Endothelial cell (in vitro differentiated cells): ENCODE results near the gene PPFIBP2. TPM values are rescaled to one million over a fixed set of nuclear protein-coding genes. Genes with fewer than 3 reads are reported as not detected.

Experiments
- DNase-seq: peaks from one replicate; pipeline ENCODE4 v3.0.0; 2021; ENCODE audit warnings: low spot score
- H3K27ac Mint-ChIP-seq: one replicate; pipeline ENCODE4 v1.8.0; 2021; ENCODE audit warnings: mixed read lengths, inconsistent platforms; ENCODE audit not compliant: unreplicated experiment
- H3K27me3 Mint-ChIP-seq: one replicate; pipeline ENCODE4 v1.8.0; 2021; ENCODE audit warnings: mild to moderate bottlenecking, moderate library complexity, mixed read lengths, inconsistent platforms; ENCODE audit not compliant: unreplicated experiment
- H3K36me3 Mint-ChIP-seq: one replicate; pipeline ENCODE4 v1.8.0; 2021; ENCODE audit warnings: mild to moderate bottlenecking, low read depth, mixed read lengths, inconsistent platforms; ENCODE audit not compliant: unreplicated experiment
- H3K4me1 Mint-ChIP-seq: one replicate; pipeline ENCODE4 v1.8.0; 2021; ENCODE audit warnings: mild to moderate bottlenecking, mixed read lengths, inconsistent platforms; ENCODE audit not compliant: unreplicated experiment
- H3K4me3 Mint-ChIP-seq: one replicate; pipeline ENCODE4 v1.8.0; 2021; ENCODE audit warnings: mild to moderate bottlenecking, mixed read lengths, inconsistent platforms; ENCODE audit not compliant: unreplicated experiment
- H3K9me3 Mint-ChIP-seq: one replicate; pipeline ENCODE4 v1.8.0; 2021; ENCODE audit warnings: mixed read lengths, inconsistent platforms; ENCODE audit not compliant: unreplicated experiment
- CTCF ChIP-seq: fragments of 200-600 bp; sonication (generic); IDR thresholded peaks from one replicate; pipeline ENCODE4 v1.5.0; 2021; ENCODE audit warnings: antibody characterized with exemption; ENCODE audit not compliant: unreplicated experiment
- total RNA-seq: library from RNA; stranded (reverse); fragmentation: NEBNext Ultra II Directional; extraction: Animal tissue kit (Norgen Biotek cat#: 25700); gene quantifications from one replicate; pipeline ENCODE4 v1.2.1, GENCODE V29; 2021; ENCODE audit not compliant: unreplicated experiment

Gene PPFIBP2
- total RNA-seq, 1 donor from 2014 or later, result 7.3 TPM

GRCh38 chr11:7612056-7612660 lies 98.4 kb downstream of the PPFIBP2 start:
- Mint-ChIP-seq H3K36me3 (peaks cover 4% of the 10 kb centered on the region), H3K27me3 (peaks cover 7% of the 10 kb centered on the region), H3K9me3 (no peaks in the 10 kb centered on the region), H3K4me1 (peaks cover 8% of the 10 kb centered on the region), H3K27ac (peak overlapping the region; percentile 53), H3K4me3 (no peak overlapping the region)
- no peak for DNase-seq
- TF ChIP-seq CTCF, result no peak

- Mint-ChIP-seq H3K9me3 (no peaks in the 10 kb centered on the region), H3K4me3 (no peak overlapping the region), H3K27ac (no peak overlapping the region), H3K4me1 (peaks cover 8% of the 10 kb centered on the region), H3K36me3 (peaks cover 4% of the 10 kb centered on the region), H3K27me3 (peaks cover 6% of the 10 kb centered on the region)
- DNase-seq, result no peak
- TF ChIP-seq CTCF, result no peak
These were observed 99.0 kb downstream of the PPFIBP2 start for GRCh38 chr11:7612661-7613393.

- H3K4me1 Mint-ChIP-seq, result peaks cover 8% of the 10 kb centered on the region
- no peak for TF ChIP-seq CTCF
- DNase-seq, result no peak
- H3K27me3 Mint-ChIP-seq, result peaks cover 5% of the 10 kb centered on the region
- no peak overlapping the region for H3K4me3 Mint-ChIP-seq
- H3K9me3 Mint-ChIP-seq, result no peaks in the 10 kb centered on the region
- no peak overlapping the region for H3K27ac Mint-ChIP-seq
- H3K36me3 Mint-ChIP-seq, result peaks cover 4% of the 10 kb centered on the region
These were observed 99.6 kb downstream of the PPFIBP2 start for GRCh38 chr11:7613394-7613720.

- Mint-ChIP-seq H3K9me3 (no peaks in the 10 kb centered on the region), H3K4me3 (no peak overlapping the region), H3K36me3 (peaks cover 4% of the 10 kb centered on the region), H3K27me3 (peaks cover 5% of the 10 kb centered on the region), H3K27ac (no peak overlapping the region), H3K4me1 (peaks cover 8% of the 10 kb centered on the region)
- no peak for DNase-seq
- TF ChIP-seq CTCF, result no peak
These were observed 100.9 kb downstream of the PPFIBP2 start for GRCh38 chr11:7614656-7615055.

- peaks cover 4% of the 10 kb centered on the region for H3K4me1 Mint-ChIP-seq
- H3K27ac Mint-ChIP-seq, result no peak overlapping the region
- no peak for DNase-seq
- no peaks in the 10 kb centered on the region for H3K9me3 Mint-ChIP-seq
- H3K27me3 Mint-ChIP-seq, result peaks cover 5% of the 10 kb centered on the region
- no peak overlapping the region for H3K4me3 Mint-ChIP-seq
- TF ChIP-seq CTCF, result no peak
- peaks cover 4% of the 10 kb centered on the region for H3K36me3 Mint-ChIP-seq
These were observed 103.2 kb downstream of the PPFIBP2 start for GRCh38 chr11:7617032-7617431.
